ENCODE data around the gene MMADHC.
"Not testable (repeated sequence)": the region's sequence is repeated elsewhere in the genome, so short reads cannot be mapped to it uniquely, and the experiment has no call there.

The MMADHC gene

GRCh38 chr2:149595056-149595963, 7.7 kb upstream of the MMADHC start:
- no peak for DNase-seq (ENCODE audit: low read depth in 1 of 2, low spot score in 1 of 2)

DNA sequence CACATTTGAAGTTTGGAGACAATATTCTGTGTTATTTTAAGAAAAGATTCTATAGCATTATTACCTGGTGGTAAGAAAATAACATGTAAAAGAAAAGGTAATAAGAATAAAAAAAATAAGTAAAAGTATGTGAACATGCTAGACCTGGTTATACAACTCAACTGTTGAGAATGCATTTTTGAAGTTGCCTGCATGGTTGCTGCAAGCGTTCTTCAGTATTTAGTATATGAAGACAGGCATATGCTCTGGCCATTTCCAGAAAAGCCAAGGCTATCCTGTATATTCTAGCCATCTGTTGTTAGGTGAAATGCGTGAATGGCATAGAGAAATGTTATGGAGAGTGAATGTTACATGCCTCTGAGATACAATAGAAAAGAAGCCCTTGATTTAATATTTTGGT, 6.8 kb upstream of the MMADHC start:
- no peak for DNase-seq (ENCODE audit: low read depth in 1 of 2, low spot score in 1 of 2)

DNA sequence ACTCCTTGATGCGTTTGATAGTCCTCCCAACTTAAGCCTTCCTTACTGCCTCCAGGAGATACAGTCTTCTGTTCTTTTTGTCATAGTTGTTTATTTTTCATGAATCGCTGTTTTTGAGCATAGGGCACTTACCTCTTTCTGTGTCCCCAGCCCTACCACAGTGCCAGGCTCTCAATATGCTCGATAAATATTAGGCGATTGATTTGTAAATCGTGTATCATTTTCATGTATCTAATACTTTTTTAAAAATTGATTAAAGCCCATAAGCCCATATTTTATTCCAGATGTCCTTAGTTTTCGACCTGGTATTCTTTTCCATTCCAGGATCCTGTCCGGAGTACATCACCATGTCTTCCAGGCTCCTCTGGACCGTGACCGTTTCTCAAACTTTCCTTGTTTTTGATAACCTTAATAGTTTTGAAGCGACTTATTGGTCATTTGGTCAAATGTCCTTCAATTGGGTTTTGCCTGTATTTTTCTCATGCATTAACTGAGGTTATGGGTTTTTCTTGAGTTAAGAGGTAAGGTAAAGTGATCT, 444 bp upstream of the MMADHC start:
- no peak for DNase-seq (ENCODE audit: low read depth in 1 of 2, low spot score in 1 of 2)

- no peak for DNase-seq (ENCODE audit: low read depth in 1 of 2, low spot score in 1 of 2)
These were observed 716 bp downstream of the MMADHC start for GRCh38 chr2:149586898-149587219.

GRCh38 chr2:149586063-149586462, 1.5 kb downstream of the MMADHC start:
- no peak for DNase-seq (ENCODE audit: low read depth in 1 of 2, low spot score in 1 of 2)

DNA sequence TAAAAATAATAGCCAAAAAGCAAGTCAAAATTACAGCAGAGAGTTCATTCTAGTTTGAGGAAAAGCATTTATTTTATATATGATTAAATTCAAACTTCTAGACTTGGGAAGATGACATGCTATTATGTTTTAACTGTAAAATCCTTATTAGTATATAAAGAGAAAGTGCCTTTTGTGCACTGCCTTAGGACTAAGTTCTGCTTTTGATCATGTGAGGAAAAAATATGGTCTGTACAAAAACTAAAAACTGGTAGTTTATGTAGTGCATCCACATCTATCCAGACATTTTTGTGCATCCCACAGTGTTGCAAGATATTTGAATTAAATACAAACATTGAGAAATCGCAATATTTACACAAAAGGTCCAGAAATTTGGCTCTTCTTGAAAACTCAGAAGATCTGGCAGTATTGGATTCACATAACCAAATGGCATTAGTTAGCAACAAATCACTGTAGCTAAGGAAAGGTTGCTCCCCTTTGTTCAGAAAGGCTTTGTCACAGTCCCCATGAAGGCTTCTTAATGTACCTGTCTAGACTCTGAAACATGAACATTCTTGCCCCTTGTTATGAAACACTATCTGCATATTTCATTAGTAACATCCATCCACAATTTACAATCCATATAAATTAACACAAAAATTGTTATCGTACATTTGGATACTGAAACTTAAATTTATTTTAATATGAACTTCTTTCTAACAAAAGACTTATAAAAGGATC, 2.2 kb downstream of the MMADHC start:
- no peak for DNase-seq (ENCODE audit: low read depth in 1 of 2, low spot score in 1 of 2)

DNA sequence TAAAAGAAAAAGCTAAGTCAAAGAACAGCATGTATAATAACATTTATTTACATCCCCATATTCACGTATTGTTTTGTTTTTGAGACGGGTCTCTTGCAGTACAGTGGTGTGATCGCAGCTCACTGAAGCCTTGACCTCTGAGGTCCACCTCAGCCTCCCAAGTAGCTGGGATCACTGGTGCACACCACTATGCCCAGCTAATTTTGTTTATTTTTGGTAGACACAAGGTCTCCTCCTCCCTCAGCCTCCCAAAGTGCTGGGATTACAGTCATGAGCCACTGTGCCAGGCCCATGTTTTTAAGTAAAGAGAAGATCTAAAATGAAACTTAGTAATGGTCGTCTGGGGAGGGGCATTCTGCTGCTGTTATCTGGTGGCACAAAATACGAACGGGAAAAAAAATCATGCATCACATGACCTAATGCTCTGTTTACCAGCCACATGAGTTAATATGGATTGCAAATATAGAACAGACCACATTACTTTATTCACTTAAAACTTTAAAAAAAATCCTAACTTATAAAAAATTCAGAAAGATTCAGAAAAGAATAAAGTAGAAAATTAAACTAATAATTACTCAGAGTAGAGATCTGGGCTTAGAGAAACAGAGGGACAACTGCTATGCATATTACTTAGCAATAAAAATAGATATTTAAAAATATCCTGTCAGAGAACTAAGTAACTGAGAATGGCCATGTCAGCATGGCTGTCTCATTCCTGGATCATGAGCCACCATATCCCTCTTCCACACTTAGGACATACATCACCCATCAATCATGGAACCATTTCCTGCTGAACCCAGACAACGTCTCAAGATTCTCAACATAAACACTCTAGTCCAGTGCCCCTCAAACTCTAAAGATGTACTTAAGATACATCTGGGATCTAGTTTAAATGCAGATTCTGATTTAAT, 7.3 kb downstream of the MMADHC start:
- DNase-seq (ENCODE audit: low read depth in 1 of 2, low spot score in 1 of 2): no peak

GRCh38 chr2:149577269-149577668, 10.3 kb downstream of the MMADHC start:
- DNase-seq (ENCODE audit: low read depth in 1 of 2, low spot score in 1 of 2): no peak

- DNase-seq (ENCODE audit: low read depth in 1 of 2, low spot score in 1 of 2): no peak
These were observed 11.8 kb downstream of the MMADHC start for GRCh38 chr2:149575752-149576151.

- DNase-seq (ENCODE audit: low read depth in 1 of 2, low spot score in 1 of 2): no peak
These were observed 12.3 kb downstream of the MMADHC start for GRCh38 chr2:149575277-149575676.

- no peak for DNase-seq (ENCODE audit: low read depth in 1 of 2, low spot score in 1 of 2)
These were observed 13.8 kb downstream of the MMADHC start for GRCh38 chr2:149573760-149574159.

DNA sequence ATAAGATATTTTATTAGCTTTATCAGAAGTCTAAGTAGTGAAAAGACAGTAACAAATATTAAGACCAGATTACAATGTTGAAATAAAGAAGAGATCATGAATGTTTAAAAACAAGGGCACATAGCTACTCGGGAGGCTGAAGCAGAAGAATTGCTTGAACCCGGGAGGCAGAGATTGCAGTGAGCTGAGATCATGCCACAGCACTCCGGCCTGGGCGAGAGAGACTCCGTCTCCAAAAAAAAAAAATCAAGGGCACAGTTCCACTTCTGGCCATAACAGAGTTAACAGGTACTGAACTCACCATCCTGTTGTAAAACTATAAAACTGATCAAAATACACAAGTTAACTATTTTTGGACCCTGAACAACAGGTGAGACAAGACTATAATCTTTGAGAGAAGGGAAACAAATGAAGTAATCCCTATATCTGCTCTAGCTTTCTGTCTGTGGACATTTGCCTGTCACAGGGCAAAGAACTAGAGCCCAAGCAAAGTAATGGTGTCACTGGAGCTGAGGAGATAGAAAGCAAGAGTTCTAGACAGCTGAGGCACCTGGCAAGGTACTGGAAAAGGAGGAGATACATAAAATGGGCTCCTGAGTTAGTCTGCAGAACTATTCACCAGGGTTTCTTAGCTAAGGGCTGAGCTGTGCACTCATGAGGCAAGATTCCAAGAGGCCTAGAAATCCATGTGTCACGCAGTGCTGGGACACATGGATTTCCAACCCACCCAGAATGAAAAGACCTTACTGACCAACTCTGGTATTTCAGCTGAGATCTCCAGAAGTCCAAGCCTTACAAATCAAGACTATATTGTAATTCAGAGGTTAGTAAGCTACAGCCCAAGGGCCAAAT, 15.2 kb downstream of the MMADHC start:
- DNase-seq (ENCODE audit: low read depth in 1 of 2, low spot score in 1 of 2): no peak

DNA sequence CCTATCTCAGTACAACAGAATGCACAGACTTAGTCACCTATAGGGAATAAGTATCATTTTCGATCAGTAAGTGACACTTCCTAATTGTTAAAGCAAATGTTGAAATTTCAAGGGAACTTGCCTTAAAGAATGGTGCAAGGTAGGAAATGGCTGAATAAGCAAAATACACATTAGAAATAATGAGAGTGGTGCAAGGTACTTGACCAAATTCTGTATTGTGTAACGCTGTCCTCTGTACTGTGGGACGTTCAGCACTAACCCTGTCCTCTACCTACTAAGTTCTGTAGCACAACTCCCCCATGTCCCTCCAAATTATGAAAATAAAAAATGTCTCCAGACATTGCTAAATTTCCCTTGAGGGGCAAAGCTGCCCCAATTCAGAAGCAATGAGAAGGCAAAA, 19.4 kb downstream of the MMADHC start:
- DNase-seq (ENCODE audit: low read depth in 1 of 2, low spot score in 1 of 2): no peak

DNA sequence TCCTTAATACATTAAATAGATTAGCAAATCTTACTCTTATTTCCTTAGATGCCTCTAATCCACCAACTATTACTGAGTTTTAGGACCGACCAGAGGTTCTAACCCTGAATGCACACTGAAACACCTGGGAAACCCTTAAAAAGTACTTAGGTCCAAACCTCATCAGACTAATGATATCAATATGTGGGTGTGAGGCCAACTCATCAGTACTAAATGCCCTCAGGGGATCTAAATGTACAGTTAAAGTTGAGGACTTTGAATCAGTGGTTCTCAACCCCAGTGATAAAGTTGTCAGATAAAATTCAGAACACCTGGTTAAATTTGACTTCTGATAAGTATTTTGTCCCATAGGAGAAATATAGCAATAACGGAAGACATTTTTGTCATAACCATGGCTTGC, 20.9 kb downstream of the MMADHC start:
- DNase-seq (ENCODE audit: low read depth in 1 of 2, low spot score in 1 of 2): no peak

DNA sequence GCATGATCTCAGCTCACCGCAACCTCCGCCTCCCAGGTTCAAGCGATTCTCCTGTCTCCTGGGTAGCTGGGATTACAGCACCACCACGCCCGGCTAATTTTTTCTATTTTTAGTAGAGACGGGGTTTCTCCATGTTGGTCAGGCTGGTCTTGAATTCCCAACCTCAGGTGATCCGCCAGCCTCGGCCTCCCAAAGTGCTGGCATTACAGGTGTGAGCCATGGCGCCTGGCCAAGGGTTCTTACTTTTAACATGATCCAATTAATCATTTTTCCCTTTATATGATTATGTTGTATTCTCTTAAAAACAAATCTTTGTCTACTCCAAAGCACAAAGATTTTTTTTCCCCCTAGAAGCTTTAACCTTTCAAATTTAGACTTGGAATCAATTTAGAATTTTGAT, 21.9 kb downstream of the MMADHC start:
- DNase-seq (ENCODE audit: low read depth in 1 of 2, low spot score in 1 of 2): not testable (repeated sequence)

GRCh38 chr2:149564983-149565382, 22.6 kb downstream of the MMADHC start:
- no peak for DNase-seq (ENCODE audit: low read depth in 1 of 2, low spot score in 1 of 2)

GRCh38 chr2:149564097-149564496, 23.5 kb downstream of the MMADHC start:
- DNase-seq (ENCODE audit: low read depth in 1 of 2, low spot score in 1 of 2): no peak

GRCh38 chr2:149562324-149562723, 25.3 kb downstream of the MMADHC start:
- DNase-seq (ENCODE audit: low read depth in 1 of 2, low spot score in 1 of 2): no peak

GRCh38 chr2:149561309-149561926, 26.2 kb downstream of the MMADHC start:
- DNase-seq (ENCODE audit: low read depth in 1 of 2, low spot score in 1 of 2): peak in 1 of 2 donors; percentile 24
